SK-N-SH treated with all-trans-retinoic acid at 6 μM for 48 hours (cell line): Measurements from ENCODE around the gene PTPRD.

Experiments
- ATAC-seq: fragments of 200-7000 bp; cut with Tn5 transposase; 3 replicates; pipeline ENCODE4 v1.9.1; 2020; ENCODE audit warnings: mild to moderate bottlenecking, moderate library complexity
- ARNTL ChIP-seq: fragments of 450-650 bp; formaldehyde crosslinking; IDR thresholded peaks from 2 replicates; pipeline ENCODE4 v1.5.0; 2020; ENCODE audit warnings: low read depth, mild to moderate bottlenecking, moderate library complexity, borderline replicate concordance
- BACH2 ChIP-seq: fragments of 250-450 bp; sonication (Bioruptor Pico); IDR thresholded peaks from 2 replicates; pipeline ENCODE4 v1.9.0; 2021; ENCODE audit warnings: mild to moderate bottlenecking, borderline replicate concordance
- CREB5 ChIP-seq: fragments of 250-450 bp; sonication (Bioruptor Pico); IDR thresholded peaks from 2 replicates; pipeline ENCODE4 v1.5.1; 2020; ENCODE audit warnings: low read depth, mild to moderate bottlenecking, moderate library complexity
- CSDC2 ChIP-seq: fragments of 250-450 bp; sonication (Bioruptor Pico); IDR thresholded peaks from 2 replicates; pipeline ENCODE4 v1.5.0; 2020; ENCODE audit warnings: mild to moderate bottlenecking, moderate library complexity
- CSRNP3 ChIP-seq: fragments of 250-450 bp; sonication (Bioruptor Pico); IDR thresholded peaks from 2 replicates; pipeline ENCODE4 v1.5.1; 2021; ENCODE audit warnings: mild to moderate bottlenecking, moderate library complexity
- ESRRG ChIP-seq: fragments of 250-450 bp; sonication (Bioruptor Pico); IDR thresholded peaks from 2 replicates; pipeline ENCODE4 v1.6.1; 2021; ENCODE audit warnings: mild to moderate bottlenecking
- GLIS3 ChIP-seq: fragments of 250-450 bp; sonication (Bioruptor Pico); IDR thresholded peaks from 2 replicates; pipeline ENCODE4 v1.5.0; 2020; ENCODE audit warnings: mild to moderate bottlenecking, moderate library complexity
- ISL1 ChIP-seq: fragments of 250-450 bp; sonication (Bioruptor Pico); IDR thresholded peaks from 2 replicates; pipeline ENCODE4 v2.1.2; 2022; ENCODE audit warnings: mild to moderate bottlenecking, moderate library complexity
- OSR1 ChIP-seq: fragments of 250-450 bp; sonication (Bioruptor Pico); IDR thresholded peaks from 2 replicates; pipeline ENCODE4 v1.8.0; 2022; ENCODE audit warnings: moderate library complexity, mild to moderate bottlenecking, inconsistent platforms
- PATZ1 ChIP-seq: fragments of 250-450 bp; sonication (Bioruptor Pico); IDR thresholded peaks from 2 replicates; pipeline ENCODE4 v1.8.0; 2020; ENCODE audit warnings: mild to moderate bottlenecking, moderate library complexity, borderline replicate concordance
- POU6F1 ChIP-seq: fragments of 250-450 bp; sonication (Bioruptor Pico); IDR thresholded peaks from 2 replicates; pipeline ENCODE4 v1.8.0; 2021; ENCODE audit warnings: low read depth, mild to moderate bottlenecking, moderate library complexity, borderline replicate concordance
- PPARA ChIP-seq: fragments of 250-450 bp; sonication (Bioruptor Pico); IDR thresholded peaks from 2 replicates; pipeline ENCODE4 v1.5.0; 2020; ENCODE audit warnings: mild to moderate bottlenecking, borderline replicate concordance
- RARB ChIP-seq: fragments of 250-450 bp; sonication (Bioruptor Pico); IDR thresholded peaks from 2 replicates; pipeline ENCODE4 v1.8.0; 2021; ENCODE audit warnings: mild to moderate bottlenecking, moderate library complexity
- SNAI2 ChIP-seq: fragments of 250-450 bp; sonication (Bioruptor Pico); IDR thresholded peaks from 2 replicates; pipeline ENCODE4 v1.5.0; 2020; ENCODE audit warnings: mild to moderate bottlenecking, moderate library complexity
- TCF4 ChIP-seq: fragments of 250-450 bp; sonication (Bioruptor Pico); IDR thresholded peaks from 2 replicates; pipeline ENCODE4 v1.8.0; 2021; ENCODE audit warnings: mild to moderate bottlenecking, moderate library complexity, borderline replicate concordance
- TOX ChIP-seq: fragments of 250-450 bp; sonication (Bioruptor Pico); IDR thresholded peaks from 2 replicates; pipeline ENCODE4 v1.8.0; 2021; ENCODE audit warnings: mild to moderate bottlenecking, moderate library complexity, borderline replicate concordance
- TSHZ2 ChIP-seq: fragments of 250-450 bp; sonication (Bioruptor Pico); IDR thresholded peaks from 2 replicates; pipeline ENCODE4 v1.5.0; 2020; ENCODE audit warnings: mild to moderate bottlenecking, moderate library complexity
- ZC3H10 ChIP-seq: fragments of 250-450 bp; sonication (Bioruptor Pico); IDR thresholded peaks from 2 replicates; pipeline ENCODE4 v1.5.1; 2021; ENCODE audit warnings: mild to moderate bottlenecking, moderate library complexity
- ZFP3 ChIP-seq: fragments of 250-450 bp; sonication (Bioruptor Pico); IDR thresholded peaks from 2 replicates; pipeline ENCODE4 v1.5.0; 2020; ENCODE audit warnings: mild to moderate bottlenecking, moderate library complexity
- ZFP30 ChIP-seq: fragments of 450-650 bp; formaldehyde crosslinking; IDR thresholded peaks from 2 replicates; pipeline ENCODE4 v1.5.0; 2022; ENCODE audit warnings: mild to moderate bottlenecking, moderate library complexity
- ZNF565 ChIP-seq: fragments of 450-650 bp; formaldehyde crosslinking; conservative IDR thresholded peaks from 2 replicates; pipeline ENCODE4 v1.5.0; 2020; ENCODE audit warnings: low read depth, mild to moderate bottlenecking, moderate library complexity
- ZNF70 ChIP-seq: fragments of 450-650 bp; formaldehyde crosslinking; IDR thresholded peaks from 2 replicates; pipeline ENCODE4 v1.5.0; 2020; ENCODE audit warnings: mild to moderate bottlenecking, moderate library complexity
- ZNF8 ChIP-seq: fragments of 450-650 bp; formaldehyde crosslinking; IDR thresholded peaks from 2 replicates; pipeline ENCODE4 v1.5.0; 2020; ENCODE audit warnings: mild to moderate bottlenecking, moderate library complexity

PTPRD gene

GRCh38 chr9:8643896-8644295 is 1968.9 kb downstream of the PTPRD start:
- TF ChIP-seq ZNF8 (CRISPR knock-in tag), result no peak
- TF ChIP-seq ZC3H10 (CRISPR knock-in tag), result no peak
- no peak for TF ChIP-seq TCF4
- no peak for TF ChIP-seq CSRNP3
- no peak for TF ChIP-seq ESRRG (CRISPR knock-in tag)
- no peak for TF ChIP-seq PATZ1 (CRISPR knock-in tag)
- no peak for TF ChIP-seq ZFP3 (CRISPR knock-in tag)
- TF ChIP-seq ARNTL (CRISPR knock-in tag), result no peak
- TF ChIP-seq BACH2, result no peak
- TF ChIP-seq TSHZ2 (CRISPR knock-in tag), result no peak
- no peak for TF ChIP-seq CREB5 (CRISPR knock-in tag)
- TF ChIP-seq GLIS3 (CRISPR knock-in tag), result no peak
- no peak for TF ChIP-seq OSR1 (CRISPR knock-in tag)
- no peak for TF ChIP-seq ZFP30 (CRISPR knock-in tag)
- TF ChIP-seq SNAI2 (CRISPR knock-in tag), result no peak
- no peak for TF ChIP-seq ISL1 (CRISPR knock-in tag)
- no peak for TF ChIP-seq RARB (CRISPR knock-in tag)
- TF ChIP-seq TOX (CRISPR knock-in tag), result no peak
- ATAC-seq, result no peak

GRCh38 chr9:8643464-8643863 is 1969.3 kb downstream of the PTPRD start:
- ATAC-seq, result no peak
- no peak for TF ChIP-seq ZFP30 (CRISPR knock-in tag)
- TF ChIP-seq TSHZ2 (CRISPR knock-in tag), result no peak
- TF ChIP-seq CSDC2 (CRISPR knock-in tag), result no peak
- TF ChIP-seq ARNTL (CRISPR knock-in tag), result no peak
- no peak for TF ChIP-seq ZNF565
- TF ChIP-seq TOX (CRISPR knock-in tag), result no peak
- no peak for TF ChIP-seq PATZ1 (CRISPR knock-in tag)
- TF ChIP-seq ZNF70 (CRISPR knock-in tag), result no peak
- no peak for TF ChIP-seq ZC3H10 (CRISPR knock-in tag)
- TF ChIP-seq TCF4, result no peak
- no peak for TF ChIP-seq PPARA (CRISPR knock-in tag)
- TF ChIP-seq BACH2, result no peak
- no peak for TF ChIP-seq RARB (CRISPR knock-in tag)
- TF ChIP-seq POU6F1 (CRISPR knock-in tag), result no peak
- TF ChIP-seq ESRRG (CRISPR knock-in tag), result no peak
- no peak for TF ChIP-seq GLIS3 (CRISPR knock-in tag)
- no peak for TF ChIP-seq ISL1 (CRISPR knock-in tag)
- no peak for TF ChIP-seq ZFP3 (CRISPR knock-in tag)
